Stimulated activated CD8-positive, alpha-beta memory T cell treated with anti-CD3 and anti-CD28 coated beads, Interleukin-12 subunit alpha, Interleukin-12 subunit beta, amount 100 ng/mL, for 4 hours (primary cell): ENCODE data around the gene SELL.
"Not testable (repeated sequence)": the region's sequence is repeated elsewhere in the genome, so short reads cannot be mapped to it uniquely, and the experiment has no call there.

Experiments
- DNase-seq: peaks from one replicate; pipeline ENCODE4 v3.0.0-alpha.2; 2020; ENCODE audit warnings: low read depth

The SELL gene

DNA sequence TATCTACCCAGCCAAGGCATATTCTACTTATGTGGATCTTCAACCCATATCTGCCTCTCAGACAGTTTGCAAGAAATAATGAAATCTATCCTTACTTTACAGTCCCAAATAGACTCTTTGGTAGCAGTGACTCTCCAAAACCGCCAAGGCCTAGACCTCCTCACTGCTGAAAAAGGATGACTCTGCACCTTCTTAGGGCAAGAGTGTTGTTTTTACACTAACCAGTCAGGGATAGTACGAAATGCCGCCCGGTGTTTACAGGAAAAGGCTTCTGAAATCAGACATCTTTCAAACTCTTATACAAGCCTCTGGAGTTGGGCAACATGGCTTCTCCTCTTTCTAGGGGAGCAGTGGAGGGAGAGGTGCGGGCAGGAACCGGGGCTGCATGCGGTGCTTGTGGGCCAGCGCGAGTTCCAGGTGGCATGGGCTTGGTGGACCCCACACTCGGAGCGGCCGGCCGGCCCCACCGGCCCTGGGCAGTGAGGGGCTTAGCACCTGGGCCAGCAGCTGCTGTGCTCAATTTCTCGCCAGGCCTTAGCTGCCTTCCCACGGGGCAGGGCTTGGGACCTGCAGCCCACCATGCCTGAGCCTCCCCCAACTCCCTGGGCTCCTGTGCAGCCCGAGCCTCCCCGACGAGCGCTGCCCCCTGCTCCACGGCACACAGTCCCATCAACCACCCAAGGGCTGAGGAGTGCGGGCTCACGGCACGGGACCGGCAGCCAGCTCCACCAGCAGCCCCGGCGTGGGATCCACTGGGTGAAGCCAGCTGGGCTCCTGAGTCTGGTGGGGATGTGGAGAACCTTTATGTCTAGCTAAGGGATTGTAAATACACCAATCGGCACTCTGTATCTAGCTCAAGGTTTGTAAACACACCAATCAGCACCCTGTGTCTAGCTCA lies 43.5 kb downstream of the SELL start:
- not testable (repeated sequence) for DNase-seq

- not testable (repeated sequence) for DNase-seq
These were observed 44.2 kb downstream of the SELL start for GRCh38 chr1:169667227-169667639.

DNA sequence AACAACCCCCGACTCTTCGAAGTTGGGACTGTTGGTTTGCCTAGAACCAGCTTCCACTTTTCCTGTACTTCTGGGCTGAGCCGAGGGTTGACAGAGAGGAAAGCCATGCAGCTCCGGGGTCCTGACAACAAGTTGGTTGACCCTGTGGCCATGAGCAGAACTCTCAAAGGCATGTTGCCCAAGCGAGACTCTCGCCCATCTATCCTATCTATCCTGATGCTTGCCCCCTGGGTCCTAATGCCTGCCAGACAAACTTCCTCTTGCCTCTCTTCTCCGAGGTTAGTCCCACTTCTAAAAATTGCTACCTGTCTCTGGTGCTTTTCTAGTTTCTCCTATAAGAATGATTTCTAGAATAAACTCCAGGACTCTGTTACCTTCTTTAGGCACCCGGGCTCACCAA lies 48.7 kb downstream of the SELL start:
- DNase-seq, result not testable (repeated sequence)

GRCh38 chr1:169661066-169661465 lies 50.4 kb downstream of the SELL start:
- not testable (repeated sequence) for DNase-seq

DNA sequence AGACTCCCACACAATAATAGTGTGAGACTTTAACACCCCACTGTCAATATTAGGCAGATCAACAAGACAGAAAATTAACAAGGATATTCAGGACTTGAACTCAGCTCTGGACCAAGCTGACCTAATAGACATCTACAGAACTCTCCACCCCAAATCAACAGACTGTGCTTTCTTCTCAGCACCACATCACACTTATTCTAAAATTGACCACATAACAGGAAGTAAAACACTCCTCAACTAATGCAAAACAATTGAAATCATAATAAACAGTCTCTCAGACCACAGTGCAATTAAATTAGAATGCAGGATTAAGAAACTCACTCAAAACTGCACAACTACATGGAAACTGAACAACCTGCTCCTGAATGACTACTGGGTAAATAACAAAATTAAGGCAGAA lies 52.6 kb downstream of the SELL start:
- not testable (repeated sequence) for DNase-seq

GRCh38 chr1:169653873-169654272 lies 57.5 kb downstream of the SELL start:
- no peak for DNase-seq

GRCh38 chr1:169651035-169651434 lies 60.4 kb downstream of the SELL start:
- no peak for DNase-seq

DNA sequence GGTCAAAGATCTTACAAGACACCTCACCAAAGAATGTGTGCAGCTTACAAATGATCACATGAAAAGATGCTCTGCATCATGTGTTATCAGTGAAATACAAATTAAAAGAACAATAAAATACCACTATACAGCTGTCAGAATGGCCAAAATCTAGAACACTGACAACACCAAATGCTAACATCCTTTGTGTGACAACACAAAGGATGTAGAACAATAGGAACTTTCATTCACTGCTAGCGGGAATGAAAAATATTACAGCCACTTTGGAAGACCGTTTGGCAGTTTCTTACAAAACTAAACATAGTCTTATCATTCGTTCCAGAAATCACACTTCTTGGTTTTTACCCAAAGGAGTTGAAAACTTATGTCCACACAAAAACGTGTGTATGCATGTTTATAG lies 60.9 kb downstream of the SELL start:
- DNase-seq, result no peak

DNA sequence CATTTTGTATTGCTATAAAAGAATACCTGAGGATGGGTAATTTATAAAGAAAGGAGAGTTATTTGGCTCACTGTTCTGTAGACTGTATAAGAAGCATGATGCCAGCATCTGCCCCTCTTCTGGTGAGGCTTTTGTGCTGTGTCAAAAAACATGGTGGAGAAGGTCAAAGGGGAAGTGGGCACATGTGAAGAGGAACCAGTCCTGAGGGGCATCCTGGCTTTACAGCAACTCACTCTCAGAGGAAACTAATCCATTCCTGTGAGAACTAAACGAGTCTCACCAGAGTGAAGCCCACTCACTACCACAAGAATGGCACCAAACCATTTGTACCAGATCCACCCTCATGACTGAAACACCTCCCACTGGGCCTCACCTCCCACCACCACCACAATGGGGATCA lies 62.7 kb downstream of the SELL start:
- DNase-seq, result no peak

- no peak for DNase-seq
These were observed 63.2 kb downstream of the SELL start for GRCh38 chr1:169648187-169648586.

- no peak for DNase-seq
These were observed 63.9 kb downstream of the SELL start for GRCh38 chr1:169647512-169647911.

GRCh38 chr1:169644297-169644696 lies 67.1 kb downstream of the SELL start:
- no peak for DNase-seq
